Hematopoietic multipotent progenitor cell treated with erythropoietin and hydrocortisone succinate and interleukin-3 and kit ligand, for 6 days (in vitro differentiated cells): ENCODE results near the gene ACTR1B.
A peak's percentile ranks its signal among the peaks of the same experiment; 100 is the strongest.
"Not testable (repeated sequence)": the region's sequence is repeated elsewhere in the genome, so short reads cannot be mapped to it uniquely, and the experiment has no call there.

Experiments used
- DNase-seq: peaks from one replicate; pipeline ENCODE4 v3.0.0-alpha.2; 2015

Gene ACTR1B

GRCh38 chr2:97663962-97664635 is at the start of gene ACTR1B:
Gene ACTR1B (minus strand): TSS chr2:97664044. CDS start chr2:97663890, 154 bp downstream.
- peak; percentile 99 for DNase-seq

- no peak for DNase-seq
Measured at GRCh38 chr2:97712693-97713295, 49.0 kb upstream of the ACTR1B start.

- not testable (repeated sequence) for DNase-seq
Measured at GRCh38 chr2:97712175-97712574, 48.3 kb upstream of the ACTR1B start.

DNA sequence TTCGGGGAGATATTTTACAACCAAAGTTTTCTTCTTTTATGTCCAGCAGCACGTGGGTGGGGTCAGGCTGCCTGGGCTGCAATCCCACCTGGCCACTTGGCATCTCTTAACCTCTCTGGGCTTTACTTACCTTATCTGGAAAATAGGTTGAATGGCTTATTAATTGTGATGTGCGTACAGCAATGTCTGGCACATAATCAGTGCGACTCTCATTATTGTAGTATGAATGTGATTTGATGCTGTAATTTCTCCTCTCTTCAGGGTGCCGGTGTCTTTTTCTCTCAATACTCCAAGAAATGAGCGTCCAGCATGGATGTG is 47.5 kb upstream of the ACTR1B start:
- DNase-seq = no peak

GRCh38 chr2:97708608-97709007 is 44.8 kb upstream of the ACTR1B start:
- DNase-seq = no peak

DNA sequence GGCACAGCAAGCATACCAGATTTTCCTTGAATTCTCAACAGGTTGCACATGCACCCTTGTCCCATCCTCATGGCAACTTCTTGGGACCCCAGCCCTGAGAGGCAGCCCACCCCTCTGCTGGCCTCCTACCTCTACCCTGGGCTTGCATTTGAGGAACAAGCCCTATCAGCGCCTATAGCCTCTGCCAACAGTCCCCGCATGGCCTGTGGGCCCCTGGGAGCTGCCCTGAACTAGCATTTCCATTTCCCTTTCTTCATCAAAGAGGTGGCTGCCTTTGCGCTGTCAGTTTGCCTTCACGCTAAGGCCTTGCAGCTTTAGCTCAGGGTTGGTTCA is 44.2 kb upstream of the ACTR1B start:
- no peak for DNase-seq

DNA sequence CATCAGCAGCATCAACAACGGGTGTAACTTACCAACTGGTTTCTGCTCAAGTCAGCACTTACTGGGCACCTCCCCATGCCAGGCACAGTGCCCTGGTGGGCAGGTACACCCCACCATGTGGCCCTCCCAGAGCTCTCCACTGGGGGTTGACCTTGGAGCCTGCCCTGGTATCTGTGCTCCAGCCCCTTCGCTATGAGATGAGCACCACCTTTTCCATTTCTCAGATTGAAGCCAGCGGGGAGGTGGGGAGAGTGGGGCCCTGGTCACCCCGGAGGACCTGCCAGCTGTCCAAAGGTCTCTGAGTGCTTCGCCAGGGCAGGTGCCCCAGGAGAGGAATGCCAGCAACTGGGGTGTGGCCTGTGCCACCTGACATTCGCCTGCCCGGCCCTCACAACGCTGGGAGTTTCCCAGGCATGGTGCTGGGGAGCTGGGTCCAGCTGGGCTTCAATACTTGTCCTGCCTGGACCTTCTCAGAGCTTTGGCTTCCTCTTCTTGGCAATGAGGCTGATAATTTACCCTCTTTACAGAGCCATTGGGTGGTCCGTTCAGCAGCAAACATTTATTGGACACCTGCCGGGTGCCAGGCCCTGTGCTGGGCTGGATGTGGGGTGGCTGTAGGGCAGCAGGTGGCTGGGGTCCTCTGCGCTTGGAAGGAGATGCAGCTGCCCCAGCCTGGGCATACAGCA is 43.7 kb upstream of the ACTR1B start:
- no peak for DNase-seq

DNA sequence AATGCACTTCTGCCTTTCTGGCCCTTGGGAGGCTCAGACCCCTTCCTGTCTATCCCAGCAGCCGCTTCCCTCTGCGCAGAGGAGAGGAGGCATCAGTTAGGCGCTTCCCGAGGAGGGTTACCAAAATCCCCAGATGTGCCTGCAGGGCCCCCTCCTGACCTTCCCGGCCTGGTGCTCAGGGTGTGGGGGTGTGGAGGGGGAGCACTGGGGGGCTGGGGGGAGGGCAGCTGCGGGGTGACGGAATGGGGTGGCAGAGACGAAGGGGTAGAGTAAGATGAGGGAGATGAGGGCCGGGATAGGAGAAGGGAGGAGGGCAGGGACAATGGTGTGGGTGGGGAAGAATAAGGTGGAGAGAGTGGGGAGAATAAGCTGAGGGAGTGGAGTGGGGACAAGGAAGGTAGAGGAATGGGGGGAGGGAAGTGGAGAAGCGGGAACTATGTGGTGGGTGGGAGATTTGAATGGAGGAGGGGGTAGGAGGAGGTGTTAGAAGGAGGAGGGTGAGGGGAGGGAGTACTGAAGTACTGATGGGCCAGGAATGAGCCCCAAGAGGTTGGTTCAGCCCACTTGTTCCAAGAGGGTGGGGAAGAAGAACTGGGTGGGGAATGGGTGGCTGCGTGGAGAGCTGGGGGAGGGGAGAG is 43.0 kb upstream of the ACTR1B start:
- DNase-seq = no peak

DNA sequence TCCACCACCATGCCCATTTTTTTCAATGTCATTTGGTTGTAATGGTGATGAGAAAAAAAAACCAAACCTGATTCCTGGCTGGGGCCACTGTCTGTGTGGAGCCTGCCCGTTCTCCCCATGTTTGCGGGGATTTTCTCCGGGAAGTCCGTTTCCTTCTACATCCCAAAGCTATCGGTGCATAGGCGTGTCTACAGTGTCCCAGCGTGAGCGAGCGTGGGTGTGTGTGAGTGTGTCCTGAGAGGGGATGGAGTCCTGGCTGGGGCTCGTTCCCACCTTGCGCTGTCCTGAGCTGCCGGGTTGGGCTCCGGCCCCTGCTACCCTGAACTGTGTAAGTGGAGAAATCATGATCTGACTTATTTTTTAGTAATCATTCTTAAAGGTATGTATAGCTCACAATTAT is 42.3 kb upstream of the ACTR1B start:
- DNase-seq = no peak

DNA sequence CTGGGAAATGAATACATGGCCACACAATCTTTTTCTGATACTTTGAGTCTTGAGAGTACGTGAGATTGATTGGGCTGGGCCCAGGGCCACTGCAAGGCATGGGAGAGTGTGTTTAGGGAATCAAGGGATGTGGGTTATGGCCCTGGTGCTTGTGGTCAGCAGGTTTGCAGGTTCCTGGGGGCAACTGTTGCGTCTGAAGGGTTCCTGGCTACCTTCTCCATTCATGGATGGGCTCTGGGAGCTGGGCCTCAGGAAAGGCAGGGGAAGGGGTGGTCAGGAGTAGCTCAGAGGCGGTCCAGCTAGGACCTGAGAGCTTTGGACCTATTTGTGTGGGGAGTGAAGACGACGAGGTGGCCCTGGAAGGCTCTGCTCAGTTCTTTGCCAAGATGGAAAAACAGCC is 41.1 kb upstream of the ACTR1B start:
- DNase-seq = no peak

GRCh38 chr2:97703741-97704140 is 39.9 kb upstream of the ACTR1B start:
- DNase-seq = no peak

DNA sequence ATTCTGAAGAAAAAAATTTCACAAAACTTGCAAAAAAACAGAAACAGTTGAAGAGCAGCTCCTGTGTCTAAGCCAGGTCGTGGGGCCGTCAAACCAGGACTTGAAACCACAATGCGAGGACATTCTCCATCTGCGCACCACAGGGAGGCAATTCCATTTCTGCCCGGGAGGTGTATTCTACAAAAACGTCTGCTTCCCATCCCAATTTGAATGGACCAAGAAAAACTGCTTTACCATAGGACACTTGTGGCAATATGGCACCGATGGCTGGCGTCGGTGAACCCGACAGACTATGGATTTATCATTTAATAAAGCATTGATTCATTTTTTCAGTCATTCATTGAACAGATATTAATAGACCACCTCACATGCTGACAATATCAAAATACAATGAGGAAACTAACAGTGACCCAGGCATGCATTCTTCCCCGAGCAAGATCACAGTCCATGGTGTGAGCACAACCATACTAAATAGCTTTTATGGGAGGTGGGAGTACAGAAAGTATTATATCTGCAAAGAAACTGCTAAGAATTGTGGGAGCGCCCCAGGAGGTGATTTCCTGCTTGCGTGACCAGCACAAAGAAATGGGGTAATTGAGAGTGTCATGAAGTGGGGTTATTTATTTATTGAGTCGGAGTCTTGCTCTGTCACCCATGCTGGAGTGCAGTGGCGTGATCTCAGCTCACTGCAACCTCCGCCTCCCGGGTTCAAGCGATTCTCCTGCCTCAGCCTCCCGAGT is 39.1 kb upstream of the ACTR1B start:
- DNase-seq = no peak

DNA sequence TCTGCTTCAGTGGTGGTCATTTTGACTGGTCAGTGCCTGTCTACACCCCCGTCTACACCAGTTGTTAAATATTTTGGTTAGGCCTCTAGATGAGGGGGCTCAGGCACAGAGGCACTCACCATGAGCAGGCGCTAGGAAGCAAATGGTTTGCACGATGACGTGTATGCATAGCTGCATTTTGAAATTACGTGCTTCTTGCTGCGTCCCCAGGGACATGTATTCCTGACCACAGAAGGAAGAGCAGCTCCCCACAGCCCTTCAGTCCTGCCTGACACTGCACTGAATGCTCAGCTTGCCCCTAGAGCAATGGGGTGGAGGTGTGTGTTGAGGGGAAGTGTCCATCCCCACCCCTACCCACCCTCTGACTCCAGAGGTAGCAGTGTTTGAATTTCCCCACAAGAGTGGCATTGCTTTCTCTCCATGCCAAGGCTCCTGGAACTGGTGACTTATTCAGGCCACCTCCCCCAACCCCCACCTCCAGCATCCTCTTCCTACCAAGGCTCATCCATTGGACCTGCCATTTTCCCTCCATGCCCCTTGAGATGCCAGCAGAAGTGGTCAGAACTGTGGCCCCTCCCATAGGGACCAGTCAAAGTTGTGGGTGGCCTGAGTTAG is 38.1 kb upstream of the ACTR1B start:
- no peak for DNase-seq

GRCh38 chr2:97701186-97701585 is 37.3 kb upstream of the ACTR1B start:
- DNase-seq = no peak

DNA sequence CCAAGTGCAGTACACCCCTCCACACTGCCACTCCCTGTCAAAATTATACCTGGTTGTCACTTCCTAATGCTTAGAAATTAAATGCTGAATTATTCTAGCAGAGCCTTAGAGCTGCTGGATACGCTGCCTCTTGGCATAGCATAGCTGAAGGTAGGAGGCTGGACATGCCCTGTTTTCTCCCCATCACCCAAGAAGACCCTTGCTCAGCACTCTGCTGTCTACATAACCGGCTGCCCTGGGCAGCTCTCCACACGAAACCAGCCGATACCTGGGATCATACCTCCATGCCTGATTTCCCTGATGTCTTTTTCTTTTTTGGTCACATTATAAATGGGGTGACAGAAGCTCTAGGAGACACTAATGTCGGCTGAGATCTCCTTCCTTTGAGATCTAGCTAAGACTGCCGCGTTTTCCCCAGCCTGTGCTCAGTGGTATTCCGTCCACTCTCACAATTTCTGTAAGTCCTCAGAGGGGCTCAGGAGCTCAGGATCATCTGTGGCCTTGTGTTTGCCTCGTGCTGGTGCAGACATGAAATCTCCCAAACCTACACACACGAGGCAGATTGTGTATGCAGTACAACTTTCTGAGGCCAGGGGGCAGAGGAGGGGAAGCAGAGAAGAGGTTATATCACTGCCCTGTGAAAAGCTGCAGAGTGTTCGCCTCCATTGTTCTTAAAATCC is 36.1 kb upstream of the ACTR1B start:
- peak; percentile 81 for DNase-seq

DNA sequence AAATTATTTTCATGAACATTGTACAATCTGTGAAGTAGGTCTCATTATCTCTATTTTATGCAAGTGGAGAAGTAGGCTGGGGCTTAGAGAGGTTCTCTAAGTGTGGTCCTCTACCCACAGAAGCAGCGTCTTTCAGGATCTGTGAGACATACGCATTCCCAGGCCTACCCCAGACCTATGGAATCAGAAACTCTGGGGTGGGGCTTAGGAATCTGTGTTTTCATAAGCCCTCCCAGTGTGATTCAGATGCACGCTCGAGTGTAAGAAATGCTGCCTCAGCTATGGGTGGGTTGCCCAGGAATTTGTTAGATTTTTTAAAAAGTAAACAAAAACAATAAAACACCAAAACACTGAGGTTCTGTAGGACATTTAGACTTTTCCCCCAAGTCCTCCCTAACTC is 34.7 kb upstream of the ACTR1B start:
- no peak for DNase-seq

DNA sequence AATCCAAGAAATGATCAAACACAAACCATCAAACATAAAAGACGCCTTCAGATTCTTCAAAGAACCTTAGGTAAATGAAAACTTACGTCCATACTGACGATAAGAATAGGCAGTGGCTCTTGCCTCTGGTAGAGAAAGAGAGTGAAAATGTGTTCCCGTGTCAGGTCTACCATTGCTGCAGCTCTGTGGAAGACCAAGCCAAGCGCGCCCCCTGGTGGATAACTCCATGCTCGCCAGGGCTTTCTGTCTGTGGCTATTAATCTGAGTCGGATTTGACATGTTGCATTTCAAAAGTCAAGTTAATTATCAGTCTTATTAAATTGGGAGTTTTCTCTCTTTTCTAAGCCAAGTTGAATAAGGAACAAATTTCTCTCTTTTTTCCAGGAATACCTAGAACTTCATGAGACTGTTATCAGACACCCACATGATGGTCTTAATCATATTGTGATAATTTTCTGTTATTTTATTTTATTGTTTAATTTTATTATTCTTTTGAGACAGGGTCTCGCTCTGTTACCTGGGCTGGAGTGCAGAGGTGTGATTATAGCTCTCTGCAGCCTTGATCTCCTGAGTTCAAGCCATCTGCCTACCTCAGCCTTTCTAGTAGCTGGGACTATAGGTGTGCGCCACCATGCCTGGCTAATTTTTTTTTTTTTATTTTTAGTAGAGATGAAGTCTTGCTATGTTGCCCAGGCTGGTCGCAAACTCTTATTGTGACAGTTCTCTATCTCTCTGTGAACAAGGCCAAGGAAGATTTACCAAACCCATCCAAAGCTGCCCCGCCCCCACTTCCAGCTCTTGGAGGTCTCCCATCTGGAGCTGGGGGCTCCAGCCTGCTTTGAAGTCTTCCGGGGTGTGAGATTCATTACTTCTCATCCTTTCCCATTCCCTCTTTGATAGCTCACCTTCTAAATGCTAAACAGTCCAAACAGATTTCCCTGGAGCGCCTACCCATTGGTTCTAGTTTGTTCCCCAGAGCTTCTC is 33.7 kb upstream of the ACTR1B start:
- DNase-seq = peak; percentile 94

DNA sequence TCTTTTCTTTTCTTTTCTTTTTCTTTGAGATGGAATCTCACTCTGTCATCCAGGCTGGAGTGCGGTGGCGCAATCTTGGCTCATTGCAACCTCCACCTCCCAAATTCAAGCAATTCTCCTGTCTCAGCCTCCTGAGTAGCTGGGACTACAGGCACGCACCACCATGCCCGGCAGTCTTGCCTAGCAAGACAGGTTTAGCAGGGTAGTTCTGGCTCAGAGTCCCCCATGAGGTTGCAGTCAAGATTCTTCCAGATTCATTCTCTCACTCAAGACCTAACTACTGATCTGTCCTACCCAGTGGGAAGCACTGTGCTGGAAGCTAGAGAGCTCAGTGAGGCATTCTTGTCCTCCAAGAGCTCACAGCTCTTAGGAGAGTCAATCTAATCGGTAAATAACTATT is 31.9 kb upstream of the ACTR1B start:
- DNase-seq = no peak

GRCh38 chr2:97693476-97693875 is 29.6 kb upstream of the ACTR1B start:
- DNase-seq = no peak

DNA sequence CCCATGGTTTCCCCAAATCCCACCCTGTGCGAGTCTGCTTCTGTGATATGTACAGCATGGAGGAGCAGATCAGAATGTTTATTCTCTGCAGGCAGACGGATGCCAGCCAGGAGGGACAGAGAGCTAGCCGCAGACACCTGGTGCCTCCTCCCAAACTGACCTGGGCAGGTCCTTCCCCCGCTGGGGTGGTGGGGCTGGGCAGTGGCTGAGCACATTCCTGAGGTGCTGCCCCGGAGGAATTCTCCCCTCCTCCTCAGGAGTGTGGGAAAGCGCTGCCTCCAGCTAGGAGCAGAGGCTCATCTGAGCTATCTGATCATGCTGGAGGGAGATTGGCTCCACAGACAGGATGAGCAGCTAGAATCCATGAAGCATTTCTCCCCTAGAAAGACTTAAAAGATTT is 27.3 kb upstream of the ACTR1B start:
- DNase-seq = no peak
